K562 (cell line): ENCODE measurements around the gene DPCD. TPM values are rescaled to one million over a fixed set of nuclear protein-coding genes. Genes with fewer than 3 reads are reported as not detected.

Experiments
- CEBPB ChIP-seq: fragments of 450-650 bp; IDR thresholded peaks from 2 replicates; pipeline ENCODE4 v1.6.1; 2016; ENCODE audit warnings: missing genetic modification characterization, missing compliant biosample characterization
- CREB1 ChIP-seq, 2 experiments: sonication (generic) in 1 of 2; formaldehyde crosslinking in 1 of 2; IDR thresholded peaks; 2 replicates each; pipeline versions ENCODE4 v1.6.1 to v1.8.0; 2012 to 2022; ENCODE audit warnings: inconsistent platforms in 1 of 2, mild to moderate bottlenecking in 1 of 2, missing genetic modification reagents in 1 of 2, moderate library complexity in 1 of 2
- CTBP1 ChIP-seq: fragments of 450-650 bp; IDR thresholded peaks from 2 replicates; pipeline ENCODE4 v1.6.1; 2016; ENCODE audit warnings: borderline replicate concordance
- NCOR1 ChIP-seq: fragments of 450-650 bp; IDR thresholded peaks from 2 replicates; pipeline ENCODE4 v1.6.1; 2016; ENCODE audit warnings: mild to moderate bottlenecking, moderate library complexity
- POLR2AphosphoS5 ChIP-seq: IDR thresholded peaks from 2 replicates; pipeline ENCODE4 v1.6.1; 2011; ENCODE audit warnings: mild to moderate bottlenecking, low read depth, low read length, moderate library complexity; ENCODE audit not compliant: control insufficient read depth, insufficient read depth
- RFX7 ChIP-seq: fragments of 250-450 bp; sonication (Bioruptor Pico); IDR thresholded peaks from 2 replicates; pipeline ENCODE4 v1.5.1; 2021; ENCODE audit warnings: mild to moderate bottlenecking
- SMARCB1 ChIP-seq: IDR thresholded peaks from 2 replicates; pipeline ENCODE4 v1.6.1; 2011; ENCODE audit warnings: improper control_type of control experiment, low read depth; ENCODE audit not compliant: insufficient read length
- SP2 ChIP-seq: IDR thresholded peaks from 2 replicates; pipeline ENCODE4 v1.6.1; 2011; ENCODE audit warnings: mild to moderate bottlenecking, low read depth, low read length, moderate library complexity; ENCODE audit not compliant: poor library complexity, severe bottlenecking; ENCODE audit errors: extremely low read depth
- SPI1 ChIP-seq: IDR thresholded peaks from 2 replicates; pipeline ENCODE4 v1.6.1; 2011; ENCODE audit warnings: low read depth, low read length, control low read depth, borderline replicate concordance
- ZC3H4 ChIP-seq: sonication (generic); formaldehyde crosslinking; IDR thresholded peaks from 2 replicates; pipeline ENCODE4 v1.9.0; 2021; ENCODE audit warnings: missing genetic modification reagents, borderline replicate concordance
- ZNF324 ChIP-seq: fragments of 250-450 bp; sonication (Bioruptor Pico); IDR thresholded peaks from 2 replicates; pipeline ENCODE4 v1.4.0; 2020; ENCODE audit warnings: mild to moderate bottlenecking
- ZSCAN32 ChIP-seq: fragments of 450-650 bp; formaldehyde crosslinking; IDR thresholded peaks from 2 replicates; pipeline ENCODE4 v1.4.0; 2020; ENCODE audit warnings: mild to moderate bottlenecking, moderate library complexity
- polyA plus RNA-seq, 8 experiments: library from polyadenylated mRNA; depleted of rRNA in 4 of 8; stranded (reverse) in 5 of 8; unstranded in 3 of 8; fragments of >200 nt; fragmentation: Nextera tagmentation in 2 of 8; fragmentation: Illumina TruSeq in 1 of 8; extraction: Ambion mirVana in 2 of 8; extraction: Trizol in 1 of 8; gene quantifications; 2 replicates each; pipeline versions ENCODE4 v1.2.1 to v1.2.3, GENCODE V29; 2011 to 2014; ENCODE audit warnings: inconsistent platforms in 1 of 8, missing spikeins in 1 of 8
- total RNA-seq, 7 experiments: library from RNA; depleted of rRNA in 6 of 7; stranded (reverse); fragments of >200 nt in 6 of 7; fragmentation: Illumina TruSeq in 2 of 7; extraction: Trizol in 2 of 7; gene quantifications; 2 replicates each; pipeline versions ENCODE4 v1.2.1 to v1.2.3, GENCODE V29; 2011 to 2021; ENCODE audit warnings: low replicate concordance in 1 of 7
- TF ChIP-seq, protein P1 (sequence below), 3 experiments: IDR thresholded peaks in 2 of 3; conservative IDR thresholded peaks in 1 of 3; 2 replicates each; pipeline ENCODE4 v1.5.1; 2011 to 2012; ENCODE audit warnings: low read length in 3 of 3, mild to moderate bottlenecking in 3 of 3, control low read depth in 2 of 3, improper control_type of control experiment in 1 of 3, inconsistent platforms in 1 of 3, low read depth in 1 of 3, mixed read lengths in 1 of 3, moderate library complexity in 1 of 3; ENCODE audit not compliant: insufficient read depth in 2 of 3
- TF ChIP-seq, protein P2 (sequence below): fragments of 250-450 bp; sonication (Bioruptor Pico); IDR thresholded peaks from 2 replicates; pipeline ENCODE4 v1.4.0; 2020
- TF ChIP-seq, protein P3 (sequence below): IDR thresholded peaks from 3 replicates; pipeline ENCODE4 v1.6.1; 2011; ENCODE audit warnings: borderline replicate concordance, mild to moderate bottlenecking; ENCODE audit not compliant: insufficient read length, insufficient read depth
- TF ChIP-seq, protein P4 (sequence below): fragments of 200-800 bp; sonication (Bioruptor generic); IDR thresholded peaks from 2 replicates; pipeline ENCODE4 v1.6.1; 2017; ENCODE audit warnings: missing genetic modification characterization, missing compliant biosample characterization
- TF ChIP-seq, protein P5 (sequence below): sonication (generic); formaldehyde crosslinking; IDR thresholded peaks from 2 replicates; pipeline ENCODE4 v1.8.0; 2022; ENCODE audit warnings: mild to moderate bottlenecking, missing genetic modification reagents
- TF ChIP-seq, protein P6 (sequence below): sonication (generic); formaldehyde crosslinking; IDR thresholded peaks from 2 replicates; pipeline ENCODE4 v1.8.0; 2022; ENCODE audit warnings: missing genetic modification reagents, mild to moderate bottlenecking, moderate library complexity, borderline replicate concordance

DPCD gene
- total and polyA plus RNA-seq, 9 of the 15 experiments (the other 6 are each of a cell fraction or from before 2014, with no cell fraction given) = 12.1 to 45.2 (median 20.0) TPM

DNA sequence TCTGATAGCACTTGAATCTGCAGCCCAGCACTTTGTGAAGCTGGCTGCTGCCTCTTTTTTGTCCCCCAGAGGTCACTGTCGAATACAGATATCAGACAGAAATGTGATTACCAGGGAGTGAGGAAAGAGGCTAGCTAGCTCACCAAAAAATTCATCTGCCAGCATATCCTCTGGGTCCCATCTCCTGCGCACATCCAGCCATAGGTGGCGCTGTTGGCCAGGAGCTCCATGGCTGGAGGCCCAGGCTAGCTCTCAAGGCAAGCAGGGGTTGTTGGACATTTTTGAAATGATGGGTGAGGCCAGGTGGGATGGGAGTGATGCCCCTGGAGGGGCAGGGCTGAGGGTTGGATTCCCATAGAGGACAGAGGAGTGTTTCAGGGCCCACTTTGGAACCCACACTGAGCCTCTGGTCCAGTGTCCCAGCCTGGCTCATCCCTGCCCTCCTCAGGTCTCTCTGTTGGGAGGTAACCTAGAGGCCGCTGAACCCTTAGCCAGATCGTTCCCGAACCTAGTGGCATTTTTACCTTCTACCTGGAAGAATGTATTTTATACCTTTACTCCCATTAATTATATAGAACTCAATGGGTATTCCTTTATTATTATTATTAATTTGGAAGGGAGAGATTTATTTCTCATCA, 14.8 kb downstream of the DPCD start (continued):
- TF ChIP-seq, protein P1, sequence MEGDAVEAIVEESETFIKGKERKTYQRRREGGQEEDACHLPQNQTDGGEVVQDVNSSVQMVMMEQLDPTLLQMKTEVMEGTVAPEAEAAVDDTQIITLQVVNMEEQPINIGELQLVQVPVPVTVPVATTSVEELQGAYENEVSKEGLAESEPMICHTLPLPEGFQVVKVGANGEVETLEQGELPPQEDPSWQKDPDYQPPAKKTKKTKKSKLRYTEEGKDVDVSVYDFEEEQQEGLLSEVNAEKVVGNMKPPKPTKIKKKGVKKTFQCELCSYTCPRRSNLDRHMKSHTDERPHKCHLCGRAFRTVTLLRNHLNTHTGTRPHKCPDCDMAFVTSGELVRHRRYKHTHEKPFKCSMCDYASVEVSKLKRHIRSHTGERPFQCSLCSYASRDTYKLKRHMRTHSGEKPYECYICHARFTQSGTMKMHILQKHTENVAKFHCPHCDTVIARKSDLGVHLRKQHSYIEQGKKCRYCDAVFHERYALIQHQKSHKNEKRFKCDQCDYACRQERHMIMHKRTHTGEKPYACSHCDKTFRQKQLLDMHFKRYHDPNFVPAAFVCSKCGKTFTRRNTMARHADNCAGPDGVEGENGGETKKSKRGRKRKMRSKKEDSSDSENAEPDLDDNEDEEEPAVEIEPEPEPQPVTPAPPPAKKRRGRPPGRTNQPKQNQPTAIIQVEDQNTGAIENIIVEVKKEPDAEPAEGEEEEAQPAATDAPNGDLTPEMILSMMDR (IDR thresholded peaks at IDR 0.05 in 2 of 3, conservative IDR thresholded peaks at IDR 0.05 in 1 of 3; ENCODE audit: insufficient read depth in 2 of 3, low read depth in 1 of 3, low read length in 3 of 3) = peak; percentile 91 to 97 (median 95)
- TF ChIP-seq CREB1 (IDR thresholded peaks at IDR 0.05) (no peak), CREB1 (CRISPR knock-in tag; IDR thresholded peaks at IDR 0.05) (peak; percentile 32; the same call in 1 of the 2 replicates), POLR2AphosphoS5 (no peak), SP2 (no peak), ZSCAN32 (no peak), CEBPB (tag) (no peak), ZC3H4 (CRISPR knock-in tag) (no peak), NCOR1 (no peak), ZNF324 (CRISPR knock-in tag) (no peak), SMARCB1 (no peak), RFX7 (CRISPR knock-in tag) (no peak), SPI1 (no peak), CTBP1 (peak; percentile 60; the same call in 1 of the 2 replicates)
- TF ChIP-seq, protein P2, sequence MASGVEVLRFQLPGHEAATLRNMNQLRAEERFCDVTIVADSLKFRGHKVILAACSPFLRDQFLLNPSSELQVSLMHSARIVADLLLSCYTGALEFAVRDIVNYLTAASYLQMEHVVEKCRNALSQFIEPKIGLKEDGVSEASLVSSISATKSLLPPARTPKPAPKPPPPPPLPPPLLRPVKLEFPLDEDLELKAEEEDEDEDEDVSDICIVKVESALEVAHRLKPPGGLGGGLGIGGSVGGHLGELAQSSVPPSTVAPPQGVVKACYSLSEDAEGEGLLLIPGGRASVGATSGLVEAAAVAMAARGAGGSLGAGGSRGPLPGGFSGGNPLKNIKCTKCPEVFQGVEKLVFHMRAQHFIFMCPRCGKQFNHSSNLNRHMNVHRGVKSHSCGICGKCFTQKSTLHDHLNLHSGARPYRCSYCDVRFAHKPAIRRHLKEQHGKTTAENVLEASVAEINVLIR (CRISPR knock-in tag) = no peak
- TF ChIP-seq, protein P3, sequence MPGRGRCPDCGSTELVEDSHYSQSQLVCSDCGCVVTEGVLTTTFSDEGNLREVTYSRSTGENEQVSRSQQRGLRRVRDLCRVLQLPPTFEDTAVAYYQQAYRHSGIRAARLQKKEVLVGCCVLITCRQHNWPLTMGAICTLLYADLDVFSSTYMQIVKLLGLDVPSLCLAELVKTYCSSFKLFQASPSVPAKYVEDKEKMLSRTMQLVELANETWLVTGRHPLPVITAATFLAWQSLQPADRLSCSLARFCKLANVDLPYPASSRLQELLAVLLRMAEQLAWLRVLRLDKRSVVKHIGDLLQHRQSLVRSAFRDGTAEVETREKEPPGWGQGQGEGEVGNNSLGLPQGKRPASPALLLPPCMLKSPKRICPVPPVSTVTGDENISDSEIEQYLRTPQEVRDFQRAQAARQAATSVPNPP = no peak
- TF ChIP-seq, protein P4, sequence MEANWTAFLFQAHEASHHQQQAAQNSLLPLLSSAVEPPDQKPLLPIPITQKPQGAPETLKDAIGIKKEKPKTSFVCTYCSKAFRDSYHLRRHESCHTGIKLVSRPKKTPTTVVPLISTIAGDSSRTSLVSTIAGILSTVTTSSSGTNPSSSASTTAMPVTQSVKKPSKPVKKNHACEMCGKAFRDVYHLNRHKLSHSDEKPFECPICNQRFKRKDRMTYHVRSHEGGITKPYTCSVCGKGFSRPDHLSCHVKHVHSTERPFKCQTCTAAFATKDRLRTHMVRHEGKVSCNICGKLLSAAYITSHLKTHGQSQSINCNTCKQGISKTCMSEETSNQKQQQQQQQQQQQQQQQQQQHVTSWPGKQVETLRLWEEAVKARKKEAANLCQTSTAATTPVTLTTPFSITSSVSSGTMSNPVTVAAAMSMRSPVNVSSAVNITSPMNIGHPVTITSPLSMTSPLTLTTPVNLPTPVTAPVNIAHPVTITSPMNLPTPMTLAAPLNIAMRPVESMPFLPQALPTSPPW (CRISPR knock-in tag) = no peak
- TF ChIP-seq, protein P5, sequence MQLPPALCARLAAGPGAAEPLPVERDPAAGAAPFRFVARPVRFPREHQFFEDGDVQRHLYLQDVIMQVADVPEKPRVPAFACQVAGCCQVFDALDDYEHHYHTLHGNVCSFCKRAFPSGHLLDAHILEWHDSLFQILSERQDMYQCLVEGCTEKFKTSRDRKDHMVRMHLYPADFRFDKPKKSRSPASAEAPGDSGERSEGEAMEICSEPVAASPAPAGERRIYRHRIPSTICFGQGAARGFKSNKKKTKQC (CRISPR knock-in tag) = peak; percentile 29; the same call in 1 of the 2 replicates
- TF ChIP-seq, protein P6, sequence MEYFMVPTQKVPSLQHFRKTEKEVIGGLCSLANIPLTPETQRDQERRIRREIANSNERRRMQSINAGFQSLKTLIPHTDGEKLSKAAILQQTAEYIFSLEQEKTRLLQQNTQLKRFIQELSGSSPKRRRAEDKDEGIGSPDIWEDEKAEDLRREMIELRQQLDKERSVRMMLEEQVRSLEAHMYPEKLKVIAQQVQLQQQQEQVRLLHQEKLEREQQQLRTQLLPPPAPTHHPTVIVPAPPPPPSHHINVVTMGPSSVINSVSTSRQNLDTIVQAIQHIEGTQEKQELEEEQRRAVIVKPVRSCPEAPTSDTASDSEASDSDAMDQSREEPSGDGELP (CRISPR knock-in tag) = peak; percentile 51; the same call in 1 of the 2 replicates
